ENCODE data around the gene HOXA3. TPM values are rescaled to one million over a fixed set of nuclear protein-coding genes. Genes with fewer than 3 reads are reported as not detected.
A peak's percentile ranks its signal among the peaks of the same experiment; 100 is the strongest.

The HOXA3 gene
- total RNA-seq, 1 donor from 2014 or later = 14.4 TPM

DNA sequence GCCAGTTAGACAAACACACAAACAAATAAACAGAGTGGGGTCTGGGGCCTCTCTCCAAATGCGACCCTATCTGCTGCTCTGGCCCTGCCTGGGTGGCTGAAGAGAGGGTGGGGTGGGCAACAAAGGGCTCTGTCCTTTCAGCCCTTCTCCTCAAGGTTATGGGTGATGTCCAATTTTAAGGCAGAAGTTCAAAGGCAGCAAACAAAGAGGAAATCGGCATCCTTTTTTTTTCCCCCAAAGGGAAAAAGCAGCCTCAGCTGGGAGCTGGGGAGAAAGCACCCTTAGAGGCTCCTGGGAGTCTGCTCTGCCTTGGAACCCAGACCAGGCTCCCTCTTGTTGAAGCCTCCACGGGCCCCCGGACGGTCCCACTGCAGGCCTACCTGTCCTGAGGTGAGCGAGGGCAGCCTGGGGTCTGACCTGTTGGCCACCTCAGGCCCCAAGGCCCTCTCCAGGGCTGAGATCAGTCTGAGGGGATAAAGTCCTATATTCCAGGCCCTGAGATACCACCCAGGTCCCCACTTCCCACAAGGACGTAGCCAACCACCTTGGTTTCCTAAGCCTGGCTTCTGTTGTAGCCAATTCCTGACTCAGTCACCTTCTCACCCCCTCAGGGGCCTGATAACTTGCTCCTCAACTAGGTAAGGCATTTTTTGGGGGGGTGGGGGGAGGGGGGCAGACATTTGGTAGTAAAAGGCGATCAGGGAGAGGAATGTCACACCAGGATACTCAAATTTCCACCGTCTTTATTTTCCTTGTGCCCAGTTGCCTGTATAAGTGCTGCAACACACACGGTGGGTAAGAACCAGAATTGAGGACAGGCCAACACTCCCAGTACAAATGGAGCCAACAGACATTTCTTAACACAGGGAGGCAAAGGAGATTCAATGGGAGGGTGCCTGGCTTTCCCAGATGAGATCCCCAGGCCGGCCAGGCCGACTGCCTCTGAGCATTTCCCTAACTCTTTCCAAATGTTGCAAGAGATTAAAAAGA is 28.3 kb upstream of the HOXA3 start:
- peak in 1 of 2 donors; percentile 53 for DNase-seq (ENCODE audit: low spot score in 2 of 2)
- H3K27me3 ChIP-seq = peaks cover 23% of the 10 kb centered on the region
- no peak for TF ChIP-seq CTCF (IDR thresholded peaks at IDR 0.05)
- H3K4me3 ChIP-seq = no peak overlapping the region
- peaks cover 2 to 15% of the 10 kb centered on the region in 2 donors for H3K4me1 ChIP-seq
- no peaks in the 10 kb centered on the region for H3K36me3 ChIP-seq
- no peaks in the 10 kb centered on the region for H3K9me3 ChIP-seq
- intact Hi-C loops (cut with DNase I) = loop anchor here (5.0 kb wide), 1 partner anchor 813 kb away; no protein-coding TSS in a partner anchor
- H3K27ac ChIP-seq = no peak overlapping the region

DNA sequence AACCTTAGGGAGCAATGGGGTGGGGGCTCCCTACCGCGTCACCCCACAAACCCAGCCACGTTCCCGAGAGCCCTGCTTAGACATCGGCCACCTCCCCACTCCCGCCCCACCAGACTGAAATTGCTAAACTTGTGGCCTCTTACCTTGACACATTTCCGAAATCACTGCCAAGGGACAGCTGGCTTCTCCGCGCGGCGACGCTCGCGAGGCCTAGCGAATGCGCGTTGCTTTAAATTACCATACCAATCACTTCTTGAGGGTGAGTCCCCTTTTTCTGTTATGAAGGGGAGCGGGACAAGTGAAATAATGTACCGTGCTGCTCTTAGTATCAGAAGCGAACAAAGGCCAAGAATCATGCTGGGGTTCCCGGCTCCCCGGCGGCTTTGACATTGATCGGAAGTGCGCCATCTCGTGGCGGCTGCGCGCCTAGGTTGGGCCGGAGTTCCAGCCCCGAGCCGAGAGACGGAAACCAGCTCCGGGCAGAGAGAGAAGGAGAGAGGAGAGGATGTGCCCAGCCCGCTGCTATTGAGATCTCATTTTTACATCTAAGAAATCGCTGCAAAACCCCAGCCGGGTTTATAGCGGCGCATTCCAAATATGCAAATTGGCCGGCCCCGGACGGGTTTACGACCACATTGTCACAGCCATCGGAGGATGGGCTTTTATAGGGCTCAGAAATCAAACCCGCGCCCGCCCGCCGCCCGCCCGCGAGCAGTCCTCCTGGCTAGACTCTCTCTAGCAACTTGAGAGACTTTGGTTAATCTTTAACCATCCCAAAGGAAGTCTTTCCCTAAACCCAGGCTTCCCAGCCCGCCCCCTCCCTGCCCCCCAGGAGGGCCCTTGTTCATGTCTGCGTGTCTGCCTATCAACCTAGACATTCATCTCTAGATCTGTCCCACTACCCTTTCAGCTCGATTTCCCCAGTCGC is 27.4 kb upstream of the HOXA3 start:
- Histone ChIP-seq H3K9me3 (no peaks in the 10 kb centered on the region), H3K36me3 (no peaks in the 10 kb centered on the region), H3K27ac (no peak overlapping the region), H3K4me3 (peak overlapping the region in 1 of 2 donors; percentile 22), H3K4me1 (peaks cover 2 to 15% of the 10 kb centered on the region in 2 donors), H3K27me3 (peaks cover 26% of the 10 kb centered on the region)
- DNase-seq (ENCODE audit: low spot score in 2 of 2) = peak in 1 of 2 donors; percentile 73
- peak; percentile 39 to 78 (median 77) for TF ChIP-seq CTCF (IDR thresholded peaks at IDR 0.05)
- intact Hi-C loops (cut with DNase I) = loop anchor here (5.0 kb wide), 1 partner anchor 812 kb away; no protein-coding TSS in a partner anchor

- no peak overlapping the region for H3K27ac ChIP-seq
- intact Hi-C loops (cut with DNase I) = no loop called here
- TF ChIP-seq CTCF (IDR thresholded peaks at IDR 0.05) = no peak
- H3K27me3 ChIP-seq = peaks cover 31% of the 10 kb centered on the region
- no peaks in the 10 kb centered on the region for H3K9me3 ChIP-seq
- no peak overlapping the region for H3K4me3 ChIP-seq
- H3K4me1 ChIP-seq = peaks cover 2 to 14% of the 10 kb centered on the region in 2 donors
- no peaks in the 10 kb centered on the region for H3K36me3 ChIP-seq
- no peak for DNase-seq (ENCODE audit: low spot score in 2 of 2)
These were observed 26.6 kb upstream of the HOXA3 start for GRCh38 chr7:27179030-27179429.

GRCh38 chr7:27178366-27178765 is 26.0 kb upstream of the HOXA3 start:
- intact Hi-C loops (cut with DNase I) = no loop called here
- no peak for DNase-seq (ENCODE audit: low spot score in 2 of 2)
- Histone ChIP-seq H3K27ac (no peak overlapping the region), H3K4me1 (peaks cover 2 to 15% of the 10 kb centered on the region in 2 donors), H3K4me3 (no peak overlapping the region), H3K36me3 (no peaks in the 10 kb centered on the region), H3K27me3 (peaks cover 29% of the 10 kb centered on the region), H3K9me3 (no peaks in the 10 kb centered on the region)
- no peak for TF ChIP-seq CTCF (IDR thresholded peaks at IDR 0.05)

- no peak for TF ChIP-seq CTCF (IDR thresholded peaks at IDR 0.05)
- Histone ChIP-seq H3K27me3 (peaks cover 30% of the 10 kb centered on the region), H3K9me3 (no peaks in the 10 kb centered on the region), H3K36me3 (no peaks in the 10 kb centered on the region), H3K27ac (no peak overlapping the region), H3K4me1 (peaks cover 0 to 17% of the 10 kb centered on the region in 2 donors), H3K4me3 (no peak overlapping the region)
- intact Hi-C loops (cut with DNase I) = no loop called here
- peak in 1 of 2 donors; percentile 37 for DNase-seq (ENCODE audit: low spot score in 2 of 2)
These were observed 25.5 kb upstream of the HOXA3 start for GRCh38 chr7:27177795-27178320.

Data from ascending aorta (tissue), 2 donors.